ENCODE results near the gene RIN1. TPM values are rescaled to one million over a fixed set of nuclear protein-coding genes. Genes with fewer than 3 reads are reported as not detected.

The RIN1 gene
- total and polyA plus RNA-seq, 9 of the 15 experiments (the other 6 are each of a cell fraction or from before 2014, with no cell fraction given) = 0.01 to 1.2 (median 0.45) TPM; not detected in 1

GRCh38 chr11:66297610-66298009, 38.6 kb downstream of the RIN1 start (continued):
- TF ChIP-seq FOXM1 (IDR thresholded peaks at IDR 0.05; ENCODE audit: low read depth) = no peak
- no peak for TF ChIP-seq FOXM1 (CRISPR knock-in tag; IDR thresholded peaks at IDR 0.05; ENCODE audit: low read depth)
- no peak for TF ChIP-seq GATA2 (CRISPR knock-in tag; IDR thresholded peaks at IDR 0.05)
- TF ChIP-seq MNT (conservative IDR thresholded peaks at IDR 0.05) = no peak
- no peak for TF ChIP-seq MCM7 (IDR thresholded peaks at IDR 0.05)
- no peak for TF ChIP-seq ZKSCAN3 (CRISPR knock-in tag; IDR thresholded peaks at IDR 0.05)
- TF ChIP-seq POLR2H (tag; IDR thresholded peaks at IDR 0.05; ENCODE audit: low read depth) = no peak
- TF ChIP-seq, protein P1, sequence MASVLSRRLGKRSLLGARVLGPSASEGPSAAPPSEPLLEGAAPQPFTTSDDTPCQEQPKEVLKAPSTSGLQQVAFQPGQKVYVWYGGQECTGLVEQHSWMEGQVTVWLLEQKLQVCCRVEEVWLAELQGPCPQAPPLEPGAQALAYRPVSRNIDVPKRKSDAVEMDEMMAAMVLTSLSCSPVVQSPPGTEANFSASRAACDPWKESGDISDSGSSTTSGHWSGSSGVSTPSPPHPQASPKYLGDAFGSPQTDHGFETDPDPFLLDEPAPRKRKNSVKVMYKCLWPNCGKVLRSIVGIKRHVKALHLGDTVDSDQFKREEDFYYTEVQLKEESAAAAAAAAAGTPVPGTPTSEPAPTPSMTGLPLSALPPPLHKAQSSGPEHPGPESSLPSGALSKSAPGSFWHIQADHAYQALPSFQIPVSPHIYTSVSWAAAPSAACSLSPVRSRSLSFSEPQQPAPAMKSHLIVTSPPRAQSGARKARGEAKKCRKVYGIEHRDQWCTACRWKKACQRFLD (CRISPR knock-in tag; IDR thresholded peaks at IDR 0.05) = no peak

All from K562 (cell line).